NCI-H82 (cell line): ENCODE data around the gene EPS8.
"Not testable (repeated sequence)": the region's sequence is repeated elsewhere in the genome, so short reads cannot be mapped to it uniquely, and the experiment has no call there.

Source experiments
- DNase-seq: peaks from one replicate; lab custom pipeline; 2025; lab: John Stamatoyannopoulos, UW

The EPS8 gene

DNA sequence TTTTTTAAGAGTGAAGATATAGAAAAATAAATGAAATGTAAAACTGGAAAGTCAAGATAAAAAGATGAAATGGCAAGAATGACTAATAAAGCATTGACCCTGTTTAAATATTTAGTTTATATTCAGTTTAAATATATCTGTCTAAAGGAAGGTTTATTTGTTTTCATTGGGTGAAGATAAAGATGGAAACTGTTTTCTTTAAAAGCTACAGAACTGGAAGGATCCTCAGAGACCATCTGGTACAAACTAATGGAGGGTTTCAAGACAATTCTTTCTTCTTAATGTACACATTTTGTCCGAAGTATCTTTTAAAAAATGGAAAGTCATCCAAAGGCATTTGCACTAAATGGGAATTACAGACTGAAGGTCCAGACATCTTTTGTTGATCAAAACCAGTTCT lies 142.6 kb downstream of the EPS8 start:
- DNase-seq, result no peak

DNA sequence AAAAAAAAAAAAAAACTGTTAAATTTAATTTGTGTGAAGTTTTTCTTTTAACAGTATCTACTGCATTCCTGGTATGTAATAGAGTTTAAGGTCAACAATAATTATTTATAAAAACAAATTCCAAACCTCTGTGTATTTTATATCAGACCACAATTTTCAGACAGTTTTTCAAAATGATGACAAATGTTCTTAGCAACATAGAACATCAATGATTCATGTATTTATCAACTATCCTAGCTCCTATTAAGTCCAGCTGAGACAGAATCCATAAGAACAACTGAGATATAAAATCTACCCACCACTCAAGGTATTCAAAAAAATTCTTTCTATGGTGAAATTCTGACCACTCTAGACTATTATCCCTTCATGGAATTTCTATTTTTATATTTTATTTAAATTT lies 144.5 kb downstream of the EPS8 start:
- DNase-seq, result no peak

DNA sequence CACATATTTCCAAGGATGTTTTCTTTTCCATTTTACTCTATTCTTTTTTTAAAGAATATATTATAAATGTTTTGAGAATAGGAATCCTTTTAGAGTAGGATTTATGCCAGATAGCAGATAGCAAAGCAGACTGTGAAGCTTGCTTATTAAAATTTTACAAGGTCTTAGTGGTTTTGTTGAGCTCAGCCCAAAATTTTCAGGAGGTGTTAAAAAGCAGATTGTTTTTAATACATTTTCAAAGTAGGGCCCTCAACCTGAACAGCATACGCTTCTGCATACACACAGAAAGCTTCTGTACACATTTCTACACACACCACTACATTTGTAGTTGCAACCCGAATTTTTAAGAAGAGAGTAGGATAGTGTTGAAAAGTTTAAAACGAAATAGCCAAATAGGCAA lies 151.0 kb downstream of the EPS8 start:
- DNase-seq, result no peak

DNA sequence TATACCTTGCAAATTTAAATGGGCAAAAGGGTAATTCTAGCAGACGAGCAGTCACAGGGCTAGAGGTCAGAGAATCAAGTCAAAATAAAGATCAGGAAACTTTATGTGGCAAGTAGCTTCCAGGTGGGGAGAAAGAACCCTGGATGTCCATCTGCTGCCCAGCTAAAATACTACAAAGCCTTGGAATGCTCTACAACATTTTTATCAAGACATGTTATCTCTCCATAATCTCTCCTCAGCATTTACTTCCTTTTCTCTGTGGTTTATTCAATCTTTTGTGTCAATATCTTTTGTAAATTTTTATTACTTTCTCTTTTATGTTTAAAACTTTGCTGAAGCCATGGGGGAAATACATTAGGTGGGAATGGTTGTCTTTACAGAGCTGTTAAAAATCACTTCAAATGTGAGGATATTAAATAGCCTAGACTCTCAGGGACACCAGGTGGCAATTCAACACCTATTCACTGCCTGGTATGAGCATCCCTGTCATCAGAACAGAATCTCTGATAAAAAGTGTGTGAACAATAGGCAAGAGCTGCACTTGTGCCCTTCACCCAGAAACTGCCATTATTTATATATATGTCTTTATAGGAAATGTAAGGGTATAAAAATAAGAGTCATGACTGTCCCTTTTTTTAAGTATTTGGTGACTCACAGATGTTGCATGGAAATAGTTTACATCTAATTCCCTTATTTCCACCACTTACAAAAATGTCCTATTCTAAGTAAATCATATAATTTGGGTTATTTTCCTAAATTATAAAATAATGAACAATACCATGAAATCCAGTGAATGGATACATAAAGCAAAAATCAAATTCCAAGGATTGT lies 152.9 kb downstream of the EPS8 start:
- no peak for DNase-seq

DNA sequence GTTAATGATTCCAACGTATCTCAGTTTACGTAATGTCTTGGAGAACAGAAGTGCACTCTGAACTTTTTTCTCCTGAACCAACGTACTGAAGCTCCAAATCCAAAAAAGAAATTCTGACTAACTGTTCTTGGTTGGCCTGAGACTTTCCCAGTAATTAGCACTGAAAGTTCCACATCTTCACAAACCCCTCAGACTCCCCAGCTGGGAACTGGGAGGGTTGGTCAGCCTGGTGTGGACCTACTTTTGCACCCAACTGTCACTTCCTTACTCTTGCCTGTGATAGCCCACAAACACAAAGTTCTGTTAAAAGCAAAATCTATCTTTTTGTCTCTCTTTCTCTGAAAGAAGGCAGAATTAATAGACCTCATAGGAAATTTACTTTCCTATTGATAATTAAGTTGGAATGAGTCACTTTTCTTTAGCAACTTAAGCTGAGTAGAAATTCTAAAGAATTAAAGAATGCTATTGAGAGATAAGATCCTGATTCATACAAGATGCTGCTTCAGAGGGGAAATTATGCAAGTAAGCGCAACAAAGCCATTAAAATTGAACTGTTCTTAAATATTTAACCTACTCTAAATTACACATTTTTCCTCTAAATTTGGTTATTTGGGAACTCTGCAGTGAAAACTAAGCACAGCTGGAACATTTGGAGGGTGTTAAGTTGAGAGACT lies 155.0 kb downstream of the EPS8 start:
- no peak for DNase-seq

DNA sequence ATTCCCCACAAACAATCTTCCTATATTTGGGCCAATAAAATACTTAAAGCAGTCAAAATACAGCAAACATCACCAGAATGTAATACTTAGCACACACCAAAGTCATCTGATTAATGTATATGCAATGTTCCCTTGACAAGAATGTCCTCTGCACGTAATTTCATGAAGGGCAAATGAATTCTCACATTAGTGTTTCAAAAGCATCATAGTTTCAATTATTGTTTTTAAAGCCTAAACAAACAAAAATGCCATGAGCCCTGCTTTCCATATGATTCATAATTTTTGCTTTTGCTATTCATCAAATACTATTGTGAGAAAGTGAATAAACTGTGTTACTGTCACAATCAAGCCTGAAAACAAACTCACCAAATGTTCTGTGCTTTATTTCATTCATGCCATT lies 156.0 kb downstream of the EPS8 start:
- DNase-seq, result no peak

DNA sequence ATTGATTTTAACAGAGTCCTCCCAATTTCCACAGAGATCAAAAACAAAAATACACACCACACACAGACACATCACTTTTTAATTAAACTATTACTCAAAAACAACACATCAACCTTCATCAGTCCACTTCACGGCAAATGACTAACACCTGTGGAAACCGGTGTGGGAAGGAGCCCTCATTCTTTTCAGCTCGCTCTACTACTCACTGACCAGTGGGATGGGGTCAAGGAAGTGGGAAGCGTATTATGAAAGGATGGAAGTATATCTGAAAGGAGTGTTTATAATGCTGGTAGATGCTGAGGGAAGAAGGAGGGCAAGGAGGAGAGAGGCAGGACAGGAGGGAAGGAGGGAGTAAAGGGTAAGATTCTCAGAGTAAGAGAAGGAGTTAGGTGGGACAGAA lies 156.5 kb downstream of the EPS8 start:
- DNase-seq, result no peak

DNA sequence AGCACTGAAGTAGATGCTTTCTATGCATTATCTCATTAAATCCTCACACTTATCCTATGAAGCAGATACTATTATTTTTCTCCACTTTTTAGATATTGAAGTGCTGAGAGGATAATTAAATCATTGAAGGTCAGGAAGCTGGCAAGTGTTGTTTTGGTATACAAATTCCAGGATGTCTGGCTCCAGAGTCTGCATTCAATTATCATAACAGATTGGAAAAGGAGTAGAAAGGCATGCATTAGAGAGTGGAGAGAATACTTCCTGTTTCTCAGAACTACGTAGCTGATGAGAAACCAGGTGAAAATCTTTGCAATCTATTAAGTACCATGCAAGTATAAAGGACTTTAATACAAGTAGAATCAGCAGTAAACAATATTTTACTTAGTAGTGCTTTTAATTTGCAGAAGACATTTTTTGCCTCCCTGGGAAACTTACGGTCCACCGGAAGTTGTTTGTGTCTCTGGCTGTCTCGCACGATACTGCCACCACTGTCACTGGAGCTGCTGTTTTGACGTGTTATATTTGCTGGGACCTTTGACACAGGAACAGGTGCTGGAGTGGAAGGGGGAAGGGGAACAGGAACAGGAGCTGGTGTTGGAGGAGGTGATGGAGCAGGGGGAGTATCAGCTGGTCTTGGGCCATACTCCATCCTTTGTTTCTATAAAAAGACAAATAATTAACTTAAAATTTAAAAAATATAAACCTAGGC lies 158.0 kb downstream of the EPS8 start:
- no peak for DNase-seq

DNA sequence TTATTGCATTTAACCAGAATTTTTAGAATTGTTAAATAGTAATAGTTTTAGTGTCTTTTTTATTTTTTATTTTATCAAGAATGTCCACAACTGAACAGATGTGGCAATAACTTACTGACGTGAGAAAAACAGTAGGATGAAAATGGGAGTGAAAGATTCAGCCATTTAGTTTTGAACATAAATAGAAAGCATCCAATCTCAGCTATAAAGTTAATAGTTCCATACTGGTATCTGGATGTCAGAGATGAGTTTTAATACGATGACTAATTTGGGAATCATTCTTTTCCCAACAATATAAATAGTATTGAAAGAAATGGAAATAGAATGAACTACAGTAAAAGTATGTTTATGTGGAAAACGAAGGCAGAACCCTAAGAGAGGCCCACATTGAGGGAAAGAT lies 159.4 kb downstream of the EPS8 start:
- DNase-seq, result no peak

DNA sequence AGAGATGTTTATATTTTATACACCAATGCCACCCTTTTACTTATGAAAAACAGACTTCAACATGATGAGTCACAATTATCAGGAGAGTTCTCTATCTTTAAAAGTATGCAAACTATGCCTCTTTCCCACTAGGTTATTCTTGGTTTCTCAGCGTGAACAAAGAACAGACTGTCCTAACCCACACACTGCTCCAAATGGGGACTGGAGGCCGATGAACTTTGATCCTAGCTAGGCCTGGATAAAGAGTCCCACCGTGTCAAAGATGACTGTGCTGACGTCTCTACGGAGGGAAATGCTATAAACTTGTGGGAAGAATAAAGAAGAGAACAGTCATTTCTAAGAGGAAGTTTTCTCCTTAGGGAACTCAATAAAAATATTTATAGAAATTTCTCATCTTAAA lies 160.1 kb downstream of the EPS8 start:
- no peak for DNase-seq

DNA sequence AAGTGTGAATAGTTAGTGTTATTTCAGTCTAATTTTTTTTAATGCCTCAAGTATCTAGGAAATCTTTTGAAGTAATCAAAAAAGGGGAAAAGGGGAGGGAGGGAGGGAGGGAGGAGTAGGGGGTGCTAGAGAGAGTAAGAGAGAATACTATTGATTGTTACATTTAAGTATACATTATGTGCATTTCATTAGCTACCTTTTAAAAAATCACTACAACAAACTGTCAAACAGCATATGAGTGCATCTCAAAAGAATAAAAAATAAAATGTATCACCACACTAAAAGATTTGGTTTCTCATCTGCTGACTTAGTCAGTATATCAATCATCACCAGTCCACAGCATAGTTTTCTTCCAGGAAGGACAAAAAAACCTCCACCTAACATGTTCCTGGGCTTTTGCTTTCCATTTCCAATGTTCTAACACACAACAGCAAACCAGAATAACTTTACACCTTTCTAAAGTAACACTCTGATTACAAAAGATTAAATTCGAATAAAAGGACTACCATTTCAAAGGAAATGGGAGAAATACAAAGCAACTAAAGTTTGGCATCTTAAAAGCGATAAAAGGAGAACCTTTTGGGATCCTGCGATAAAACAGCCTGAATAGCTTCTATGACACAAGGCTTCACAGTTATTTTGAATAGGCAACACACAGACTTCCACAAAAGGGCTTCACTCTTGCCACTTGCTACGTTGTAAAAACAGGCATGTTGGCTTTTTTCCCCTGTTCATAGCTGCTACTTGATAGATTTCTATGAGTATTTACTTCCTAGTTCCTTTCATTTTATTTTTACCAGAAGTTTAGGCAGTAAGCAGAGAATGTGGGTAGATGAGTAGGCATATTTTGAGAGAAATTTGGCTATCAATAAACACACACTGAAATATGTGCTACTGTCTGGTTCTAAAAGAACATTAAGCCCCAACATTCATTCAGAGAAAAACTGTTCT lies 160.9 kb downstream of the EPS8 start:
- no peak for DNase-seq

DNA sequence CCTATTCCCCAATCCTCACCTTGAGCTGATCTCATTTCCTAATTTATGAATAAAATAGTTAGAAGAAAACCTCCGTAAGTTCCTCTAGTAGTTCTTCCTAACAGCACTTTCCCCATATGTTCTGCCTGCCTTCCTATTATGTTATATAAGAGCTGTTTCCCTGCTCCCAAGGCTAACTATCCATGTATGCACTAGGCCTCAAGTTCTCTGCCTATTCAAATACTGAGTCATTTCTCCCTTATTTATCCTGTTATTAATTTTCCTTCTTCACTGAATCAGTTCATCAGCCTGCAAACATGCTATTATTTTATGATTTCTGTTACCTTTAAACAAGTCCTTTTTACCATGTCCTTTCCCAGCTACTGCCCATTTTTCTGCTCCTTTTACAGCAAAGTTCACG lies 164.1 kb downstream of the EPS8 start:
- DNase-seq, result no peak

DNA sequence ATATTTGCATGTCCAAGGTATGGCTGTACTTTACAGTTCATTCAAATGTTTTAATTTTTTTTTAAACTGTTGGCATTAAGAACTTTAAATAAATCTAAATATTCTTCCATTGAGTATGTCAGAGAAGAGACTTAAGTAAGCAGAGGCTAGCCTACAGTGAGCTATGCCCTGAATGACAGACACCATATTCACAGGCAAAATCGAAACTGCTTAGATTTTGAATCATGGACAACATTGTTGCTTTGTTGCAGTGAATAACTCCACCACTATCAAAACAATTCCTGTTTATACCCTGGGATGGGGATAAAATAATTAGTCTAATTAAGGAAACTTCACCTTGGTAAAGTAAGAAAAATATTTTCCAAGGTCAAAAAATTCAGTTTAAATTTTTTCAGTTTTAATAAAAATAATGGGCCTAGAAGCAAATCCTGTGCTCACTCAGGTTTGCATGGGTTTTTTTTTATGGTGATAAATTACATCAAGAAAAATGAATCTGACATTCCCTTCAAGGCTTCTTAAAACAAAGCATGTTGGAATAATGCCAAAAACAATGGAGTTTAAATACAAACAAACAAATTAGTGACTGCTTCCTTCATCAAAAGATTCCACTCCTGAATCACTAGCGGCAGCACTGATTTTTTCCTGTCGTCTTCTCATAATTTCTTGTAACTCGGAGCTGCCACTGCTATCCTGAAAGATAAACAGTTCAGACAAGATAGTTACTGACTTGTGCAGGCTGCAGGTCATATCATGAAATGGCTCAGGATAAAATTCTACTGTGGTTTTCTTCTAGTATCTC lies 168.2 kb downstream of the EPS8 start:
- DNase-seq, result no peak

DNA sequence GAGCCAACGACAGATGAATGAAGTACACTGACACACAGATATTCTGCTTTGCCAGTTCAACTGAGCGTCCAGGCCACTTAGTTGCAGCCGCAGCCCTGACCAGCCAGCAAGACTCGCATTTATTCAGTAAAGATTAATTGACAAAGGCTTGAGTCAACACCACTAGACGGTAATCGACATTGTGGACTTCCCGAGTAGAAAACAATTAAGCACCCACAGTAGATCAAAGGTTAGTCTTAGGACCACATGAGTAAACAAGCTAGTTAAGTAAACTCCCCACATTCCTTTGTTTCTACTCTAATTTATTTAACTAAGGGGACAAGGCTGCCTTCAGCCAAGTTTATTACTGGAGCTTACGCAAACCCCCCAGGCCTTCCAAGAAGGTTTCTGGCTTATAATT lies 172.7 kb downstream of the EPS8 start:
- not testable (repeated sequence) for DNase-seq

DNA sequence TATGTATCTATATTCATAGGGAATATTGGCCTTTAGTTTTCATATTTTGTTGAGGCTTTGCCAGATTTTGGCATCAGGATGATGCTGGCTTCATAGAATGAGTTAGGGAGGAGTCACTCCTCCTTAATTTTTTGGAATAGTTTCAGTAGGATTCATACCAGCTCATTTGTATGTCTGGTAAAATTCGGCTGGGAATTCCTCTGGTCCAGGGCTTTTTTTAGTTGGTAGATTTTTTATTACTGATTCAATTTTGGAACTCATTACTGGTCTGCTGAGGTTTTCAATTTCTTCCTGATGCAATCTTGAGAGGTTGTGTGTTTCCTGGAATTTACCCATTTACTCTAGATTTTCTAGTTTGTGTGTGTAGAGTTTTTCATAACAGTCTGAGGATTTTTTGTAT lies 175.2 kb downstream of the EPS8 start:
- DNase-seq, result no peak

DNA sequence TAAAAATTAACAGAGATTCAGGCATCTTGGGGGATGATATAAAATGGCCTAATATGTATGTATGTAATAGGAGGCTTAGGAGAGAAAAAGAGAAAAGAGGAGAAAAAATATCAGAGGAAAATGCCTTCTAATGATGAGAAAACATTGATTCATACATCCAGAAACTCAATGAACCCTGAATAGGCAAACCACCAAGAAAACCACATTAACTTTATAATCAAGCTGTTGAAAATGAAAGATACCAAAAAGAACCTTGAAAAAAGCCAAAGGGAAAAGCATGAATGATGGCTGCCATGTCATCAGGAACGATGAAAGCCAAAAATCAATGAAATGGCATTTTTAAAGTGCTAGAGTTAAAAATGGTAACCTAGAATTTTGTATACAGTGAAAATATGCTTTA lies 180.2 kb downstream of the EPS8 start:
- no peak for DNase-seq

DNA sequence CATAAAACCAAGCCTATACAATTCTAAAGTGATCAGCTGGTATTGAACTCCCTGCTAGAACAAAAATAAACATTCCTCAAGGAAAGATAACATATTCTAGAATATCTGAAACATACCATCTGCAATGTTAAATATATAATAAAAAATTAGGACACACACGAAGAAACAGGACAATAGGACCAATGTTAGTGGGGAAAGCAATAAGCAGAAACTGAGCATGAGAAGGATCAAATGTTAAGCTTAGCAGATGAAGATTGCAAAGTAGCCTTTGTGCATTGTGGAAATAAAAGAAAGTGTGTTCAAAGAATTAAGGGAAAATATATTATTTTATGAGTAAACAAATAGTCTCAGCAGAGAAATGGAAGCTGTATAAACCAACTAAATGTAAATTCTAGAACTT lies 180.8 kb downstream of the EPS8 start:
- no peak for DNase-seq

DNA sequence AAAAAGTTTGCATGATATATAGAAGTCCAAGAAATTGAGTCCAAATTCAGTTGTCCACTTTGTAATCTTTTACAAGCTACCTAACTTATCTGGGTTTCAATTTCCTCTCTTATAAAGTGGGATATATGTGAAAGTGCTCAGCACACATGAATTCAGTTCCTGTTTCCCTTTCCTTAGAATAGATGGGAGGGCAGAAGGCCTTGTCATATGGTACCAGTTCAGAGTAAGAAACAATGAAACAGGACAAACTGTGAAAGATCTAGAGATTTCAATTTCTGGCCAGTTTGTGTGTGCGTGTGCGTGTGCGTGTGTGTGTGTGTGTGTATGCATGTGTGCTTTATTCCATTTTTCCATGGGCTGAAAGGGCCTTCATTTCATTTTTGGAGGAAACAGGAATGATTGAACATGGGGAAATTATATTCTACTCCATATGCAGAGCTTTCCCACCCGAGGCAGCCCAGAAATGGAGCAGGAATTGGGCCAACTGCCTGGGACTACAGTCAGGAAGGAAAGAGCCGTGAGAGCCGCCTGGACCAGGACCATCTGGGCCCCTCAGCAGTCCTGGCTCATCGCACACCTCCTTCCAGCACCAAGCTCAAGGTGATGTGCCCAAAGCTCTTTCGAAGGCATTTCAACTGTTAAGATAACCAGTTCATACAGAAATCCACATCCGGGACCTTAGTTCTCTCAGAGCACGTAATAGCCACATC lies 183.2 kb downstream of the EPS8 start:
- DNase-seq, result no peak

DNA sequence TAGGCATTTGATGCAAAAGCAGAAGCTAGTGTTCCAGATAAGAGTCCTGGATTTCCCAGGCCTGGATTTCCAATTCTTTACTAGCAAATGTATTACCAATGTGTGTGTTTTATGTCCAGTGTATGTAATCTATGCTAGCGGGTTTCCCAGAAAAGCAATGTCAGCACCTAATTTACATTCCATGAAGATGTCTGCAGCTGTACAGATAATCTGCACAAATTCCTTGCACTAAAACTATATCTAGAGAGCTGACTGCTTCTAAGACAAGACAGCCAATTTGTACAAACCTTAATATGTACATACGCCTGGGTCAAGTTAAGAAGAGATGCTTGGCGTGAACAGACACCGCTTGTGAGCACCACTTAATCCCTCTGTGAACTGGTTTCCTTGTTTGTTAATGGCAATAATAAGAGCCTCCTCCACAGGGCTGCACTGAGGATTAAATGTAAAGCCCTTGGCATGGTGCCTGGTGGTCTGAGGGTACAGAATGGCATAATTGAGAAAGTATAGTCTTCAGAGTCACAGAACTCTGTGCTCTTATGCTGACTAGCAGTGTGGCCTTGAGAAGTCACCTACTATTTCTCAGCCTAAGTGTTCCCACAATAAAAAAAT lies 185.6 kb downstream of the EPS8 start:
- DNase-seq, result peak; percentile 90

DNA sequence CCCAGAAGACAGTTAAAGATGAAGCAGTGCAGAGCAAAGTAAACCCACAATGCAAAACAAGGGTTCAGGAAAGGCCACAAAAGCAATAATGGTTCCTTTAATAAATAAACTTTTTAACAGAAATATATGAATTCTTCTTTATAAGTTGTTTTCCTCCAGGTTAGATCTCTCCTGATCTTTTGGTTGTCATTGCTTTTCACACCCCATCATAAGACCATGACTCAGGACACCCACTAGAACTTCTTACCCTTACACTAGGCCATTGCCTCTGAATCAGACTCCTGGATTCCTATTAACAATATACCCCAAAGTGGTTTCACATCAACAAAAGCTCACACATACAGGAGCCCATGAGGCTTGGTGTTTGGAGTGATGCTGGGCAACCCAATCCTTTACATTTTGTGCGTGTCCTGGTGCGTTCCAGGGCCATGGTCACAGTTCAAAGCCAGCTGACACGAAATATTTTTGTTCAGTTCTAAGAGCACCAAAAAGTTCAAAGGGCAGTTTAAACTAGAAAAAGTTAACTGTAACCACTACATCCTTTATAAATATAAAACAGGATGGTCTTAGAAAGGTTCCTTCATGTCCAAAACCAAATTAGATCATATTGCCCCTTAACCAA lies 187.0 kb downstream of the EPS8 start:
- no peak for DNase-seq
